Upper lobe of left lung (tissue), 4 donors: Measurements from ENCODE around the gene ASIC3.

Experiments used
- POLR2A ChIP-seq, 4 donors: fragments of 450-650 bp; IDR thresholded peaks; one replicate each; pipeline ENCODE4 v1.5.1; 2016 to 2017; ENCODE audit warnings: antibody characterized with exemption in 4 of 4, mild to moderate bottlenecking in 2 of 4
- TF ChIP-seq, protein P1 (sequence below), 6 experiments: fragments of 450-650 bp in 4 of 6; fragments of 200-600 bp in 2 of 6; sonication (generic) in 2 of 6; IDR thresholded peaks; one replicate each; pipeline ENCODE4 v1.5.1; 2016 to 2019; ENCODE audit warnings: antibody characterized with exemption in 6 of 6

DNA sequence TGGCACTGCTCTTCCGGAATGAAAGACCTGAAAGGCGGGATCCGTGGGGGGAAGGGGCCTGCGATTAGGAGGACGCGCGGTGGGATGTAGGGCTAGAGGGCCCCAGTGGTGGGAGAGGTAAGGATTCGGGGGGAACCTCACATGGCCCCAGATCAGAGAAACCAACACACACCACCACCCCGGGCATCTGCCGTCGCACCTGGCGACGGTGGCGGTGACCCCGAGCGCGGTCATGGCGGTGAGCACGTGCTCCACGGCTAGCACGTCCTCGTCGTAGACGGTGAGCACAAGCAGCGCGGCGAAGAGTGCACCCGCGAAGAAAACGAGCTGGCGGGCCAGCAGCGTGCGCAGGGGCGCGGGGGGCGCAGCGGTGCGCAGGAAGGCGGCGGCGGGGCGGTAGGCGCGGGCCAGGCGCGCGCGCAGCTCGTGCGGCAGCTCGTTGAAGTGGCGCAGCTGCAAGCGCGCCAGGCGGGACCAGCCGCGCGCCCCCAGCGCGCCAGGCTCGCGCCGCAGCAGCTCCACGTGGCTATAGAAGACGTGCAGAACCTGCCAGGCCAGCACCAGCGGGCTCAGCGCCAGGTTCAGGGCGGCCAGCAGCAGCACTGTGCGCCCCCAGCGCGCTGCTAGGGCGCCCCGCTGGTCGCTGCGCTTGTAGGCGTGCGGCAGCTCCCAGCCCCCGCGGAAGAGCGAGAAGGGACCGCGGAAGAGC lies 29.8 kb upstream of the ASIC3 start:
- TF ChIP-seq, protein P1, sequence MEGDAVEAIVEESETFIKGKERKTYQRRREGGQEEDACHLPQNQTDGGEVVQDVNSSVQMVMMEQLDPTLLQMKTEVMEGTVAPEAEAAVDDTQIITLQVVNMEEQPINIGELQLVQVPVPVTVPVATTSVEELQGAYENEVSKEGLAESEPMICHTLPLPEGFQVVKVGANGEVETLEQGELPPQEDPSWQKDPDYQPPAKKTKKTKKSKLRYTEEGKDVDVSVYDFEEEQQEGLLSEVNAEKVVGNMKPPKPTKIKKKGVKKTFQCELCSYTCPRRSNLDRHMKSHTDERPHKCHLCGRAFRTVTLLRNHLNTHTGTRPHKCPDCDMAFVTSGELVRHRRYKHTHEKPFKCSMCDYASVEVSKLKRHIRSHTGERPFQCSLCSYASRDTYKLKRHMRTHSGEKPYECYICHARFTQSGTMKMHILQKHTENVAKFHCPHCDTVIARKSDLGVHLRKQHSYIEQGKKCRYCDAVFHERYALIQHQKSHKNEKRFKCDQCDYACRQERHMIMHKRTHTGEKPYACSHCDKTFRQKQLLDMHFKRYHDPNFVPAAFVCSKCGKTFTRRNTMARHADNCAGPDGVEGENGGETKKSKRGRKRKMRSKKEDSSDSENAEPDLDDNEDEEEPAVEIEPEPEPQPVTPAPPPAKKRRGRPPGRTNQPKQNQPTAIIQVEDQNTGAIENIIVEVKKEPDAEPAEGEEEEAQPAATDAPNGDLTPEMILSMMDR (IDR thresholded peaks at IDR 0.05): no peak
- TF ChIP-seq POLR2A (IDR thresholded peaks at IDR 0.05): no peak
